AG20443 (cell line): ENCODE measurements around the gene ERH.

Experiments
- DNase-seq: peaks from one replicate; pipeline ENCODE4 v3.0.0; 2012; ENCODE audit warnings: low spot score, mixed read lengths

Gene ERH

GRCh38 chr14:69355607-69356281 lies 42.4 kb downstream of the ERH start:
- DNase-seq = peak; percentile 89

- no peak for DNase-seq
Observed at GRCh38 chr14:69355154-69355597, 42.9 kb downstream of the ERH start.

GRCh38 chr14:69354383-69355153 lies 43.5 kb downstream of the ERH start:
- DNase-seq = no peak

GRCh38 chr14:69353168-69353567 lies 44.9 kb downstream of the ERH start:
- no peak for DNase-seq

- no peak for DNase-seq
Observed at GRCh38 chr14:69351911-69352310, 46.2 kb downstream of the ERH start.

- DNase-seq = no peak
Observed at GRCh38 chr14:69351385-69351784, 46.7 kb downstream of the ERH start.

- no peak for DNase-seq
Observed at GRCh38 chr14:69350892-69351291, 47.2 kb downstream of the ERH start.

GRCh38 chr14:69349091-69349777 lies 48.9 kb downstream of the ERH start:
- DNase-seq = no peak

GRCh38 chr14:69346710-69347109 lies 51.4 kb downstream of the ERH start:
- peak; percentile 71 for DNase-seq

GRCh38 chr14:69345402-69345801 lies 52.7 kb downstream of the ERH start:
- no peak for DNase-seq

GRCh38 chr14:69344171-69344570 lies 53.9 kb downstream of the ERH start:
- no peak for DNase-seq

GRCh38 chr14:69342928-69343525 lies 55.1 kb downstream of the ERH start:
- DNase-seq = no peak

- DNase-seq = no peak
Observed at GRCh38 chr14:69339426-69339825, 58.7 kb downstream of the ERH start.

- DNase-seq = no peak
Observed at GRCh38 chr14:69337984-69338383, 60.1 kb downstream of the ERH start.

GRCh38 chr14:69335371-69335771 lies 62.7 kb downstream of the ERH start:
- no peak for DNase-seq

- DNase-seq = no peak
Observed at GRCh38 chr14:69334576-69334975, 63.5 kb downstream of the ERH start.

- DNase-seq = no peak
Observed at GRCh38 chr14:69333791-69334337, 64.2 kb downstream of the ERH start.

GRCh38 chr14:69332782-69333395 lies 65.2 kb downstream of the ERH start:
- DNase-seq = no peak

- DNase-seq = no peak
Observed at GRCh38 chr14:69331206-69331605, 66.9 kb downstream of the ERH start.
